T-helper 1 cell treated with Interleukin-12 subunit alpha and Interleukin-12 subunit beta and Interleukin-4 antibody, amounts not matched to agents 30 μg/mL and 1 μg/mL, for 36 hours (primary cell): Measurements from ENCODE around the gene BOD1L1.

Experiments
- H3K27ac Mint-ChIP-seq: one replicate; pipeline ENCODE4 v1.8.0; 2021; ENCODE audit warnings: mild to moderate bottlenecking, mixed read lengths
- H3K27me3 Mint-ChIP-seq: one replicate; pipeline ENCODE4 v1.8.0; 2021; ENCODE audit warnings: low read depth, mixed read lengths
- H3K36me3 Mint-ChIP-seq: one replicate; pipeline ENCODE4 v1.8.0; 2021; ENCODE audit warnings: low read depth, mixed read lengths
- H3K4me1 Mint-ChIP-seq: one replicate; pipeline ENCODE4 v1.8.0; 2021; ENCODE audit warnings: low read depth, mixed read lengths
- H3K4me3 Mint-ChIP-seq: one replicate; pipeline ENCODE4 v1.8.0; 2021; ENCODE audit warnings: mild to moderate bottlenecking, moderate library complexity, mixed read lengths
- H3K9me3 Mint-ChIP-seq: one replicate; pipeline ENCODE4 v1.8.0; 2021; ENCODE audit warnings: mixed read lengths

BOD1L1 gene

DNA sequence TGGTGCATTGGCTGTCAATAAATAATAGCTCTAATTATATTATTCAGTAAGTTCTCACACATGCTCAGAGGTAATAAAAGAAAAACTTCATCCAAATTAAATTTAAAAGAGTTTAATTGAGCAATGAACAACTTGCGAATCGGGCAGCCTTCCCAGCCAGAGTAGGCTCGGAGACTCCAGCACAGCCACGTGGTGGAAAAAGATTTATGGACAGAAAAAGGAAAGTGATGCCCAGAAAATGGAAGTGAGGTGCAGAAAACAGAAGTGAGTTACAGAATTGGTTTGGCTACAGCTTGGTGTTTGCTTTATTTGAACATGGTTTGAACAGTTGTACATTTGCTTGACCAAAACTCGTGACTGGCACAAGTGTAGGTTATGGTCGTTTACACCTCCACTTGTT, 13.6 kb upstream of the BOD1L1 start:
- Mint-ChIP-seq H3K36me3 (no peaks in the 10 kb centered on the region), H3K4me3 (no peak overlapping the region), H3K4me1 (no peaks in the 10 kb centered on the region), H3K9me3 (no peaks in the 10 kb centered on the region), H3K27ac (no peak overlapping the region), H3K27me3 (peaks cover 54% of the 10 kb centered on the region)

DNA sequence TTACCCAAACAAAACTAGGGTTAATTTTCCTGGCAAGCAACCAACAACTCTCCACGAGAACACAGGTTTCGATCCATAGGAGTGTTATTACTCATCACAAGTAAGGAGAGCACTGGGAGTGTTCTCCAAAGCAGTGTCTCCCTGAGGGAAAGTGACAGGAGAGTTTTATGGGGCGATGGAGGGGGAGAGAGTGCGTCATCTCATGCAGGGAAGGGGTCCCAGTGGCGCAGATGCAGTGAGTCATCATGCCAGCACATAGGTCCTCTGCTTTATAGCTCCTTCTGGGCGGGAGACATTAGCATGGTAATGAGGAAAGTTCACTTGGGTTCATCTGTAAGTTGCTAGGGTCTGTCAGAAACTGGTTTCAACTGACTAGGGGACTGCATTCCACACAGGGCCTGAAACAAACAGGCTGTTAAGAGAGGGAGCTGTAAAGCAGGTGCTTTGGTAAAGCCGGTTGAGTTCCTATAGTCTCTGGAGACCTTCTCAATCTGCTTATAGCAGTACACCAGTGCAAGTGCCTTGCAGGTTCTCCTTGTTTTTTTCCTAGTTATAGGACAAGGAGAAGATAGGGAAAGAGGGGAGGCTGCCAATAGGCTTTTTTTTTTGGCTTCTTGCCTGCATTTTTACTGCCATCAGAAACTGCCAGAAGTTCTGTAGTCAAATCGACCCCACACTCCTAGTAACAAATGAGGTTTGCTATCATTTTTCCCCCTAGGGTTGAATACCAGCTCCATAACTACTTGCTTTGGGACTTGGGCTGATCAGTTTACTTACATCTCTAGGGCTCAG, 12.8 kb upstream of the BOD1L1 start:
- peaks cover 56% of the 10 kb centered on the region for H3K27me3 Mint-ChIP-seq
- H3K9me3 Mint-ChIP-seq: no peaks in the 10 kb centered on the region
- no peak overlapping the region for H3K27ac Mint-ChIP-seq
- no peaks in the 10 kb centered on the region for H3K4me1 Mint-ChIP-seq
- no peak overlapping the region for H3K4me3 Mint-ChIP-seq
- no peaks in the 10 kb centered on the region for H3K36me3 Mint-ChIP-seq

DNA sequence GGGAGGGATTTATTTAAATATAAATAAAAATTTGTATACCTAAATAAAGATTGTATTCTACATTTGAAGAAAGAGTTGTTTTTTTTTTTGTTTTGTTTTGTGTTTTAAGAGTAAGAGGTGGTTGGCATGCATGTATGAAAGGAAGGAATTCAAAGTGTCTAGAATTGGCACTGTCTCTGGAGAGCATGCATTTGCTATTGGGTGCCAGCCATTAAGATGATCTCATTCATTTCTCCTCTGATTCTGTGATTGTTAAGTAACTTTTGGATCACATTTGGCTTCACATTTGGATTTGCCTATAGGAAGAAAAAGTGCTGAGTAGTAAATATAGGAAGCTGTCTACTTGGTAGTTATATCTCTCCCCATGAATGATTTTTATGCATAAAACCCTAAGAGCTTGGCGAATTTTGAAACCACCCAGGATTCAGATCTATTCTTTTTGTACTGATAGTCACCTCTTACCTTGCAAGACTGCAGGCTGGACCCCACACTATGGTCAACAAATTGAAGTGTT, 7.8 kb upstream of the BOD1L1 start:
- Mint-ChIP-seq H3K4me3 (no peak overlapping the region), H3K27ac (no peak overlapping the region), H3K27me3 (peaks cover 32% of the 10 kb centered on the region), H3K36me3 (no peaks in the 10 kb centered on the region), H3K9me3 (no peaks in the 10 kb centered on the region), H3K4me1 (no peaks in the 10 kb centered on the region)

DNA sequence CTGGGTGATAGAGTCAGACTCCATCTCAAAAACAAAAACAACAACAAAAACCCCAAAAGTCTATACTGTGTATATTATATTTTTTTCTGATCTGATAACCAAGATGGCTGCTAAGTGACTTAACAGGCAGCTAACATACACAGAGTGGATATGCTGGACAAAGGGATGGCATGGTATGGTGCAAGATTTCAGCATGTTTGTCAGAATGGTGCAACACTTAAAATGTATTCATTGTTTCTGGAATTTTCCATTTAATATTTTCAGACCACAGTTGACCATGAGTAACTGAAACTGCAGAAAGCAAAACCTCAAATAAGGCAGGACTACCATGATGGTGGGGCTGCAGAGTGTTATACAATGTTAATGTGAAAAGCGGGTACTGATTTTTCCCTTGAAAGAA, 6.1 kb upstream of the BOD1L1 start:
- Mint-ChIP-seq H3K36me3 (no peaks in the 10 kb centered on the region), H3K27me3 (peaks cover 18% of the 10 kb centered on the region), H3K9me3 (no peaks in the 10 kb centered on the region), H3K27ac (no peak overlapping the region), H3K4me3 (no peak overlapping the region), H3K4me1 (peaks cover 1% of the 10 kb centered on the region)

DNA sequence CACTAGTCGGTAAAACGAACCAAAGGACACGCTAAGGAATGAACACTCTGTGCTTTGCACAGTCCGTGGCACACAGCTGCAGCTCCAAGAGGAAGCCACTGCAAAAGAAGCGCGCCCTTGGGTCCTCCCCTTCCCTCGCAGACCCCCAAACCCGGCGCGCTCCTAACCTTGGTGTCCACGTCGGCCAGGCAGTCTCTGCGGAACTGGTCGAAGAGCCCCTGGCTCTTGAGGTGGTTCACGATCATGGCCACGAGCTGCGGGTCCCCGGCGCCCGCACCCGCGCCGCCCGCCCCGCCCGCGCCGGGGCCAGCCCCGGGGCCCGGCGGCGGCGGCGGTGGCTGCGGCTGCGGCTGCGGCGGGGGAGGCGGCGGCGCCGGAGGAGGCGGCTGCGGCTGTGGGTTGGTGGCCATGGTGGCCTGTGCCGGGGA, 333 bp downstream of the BOD1L1 start:
- peaks cover 4% of the 10 kb centered on the region for H3K36me3 Mint-ChIP-seq
- H3K9me3 Mint-ChIP-seq: no peaks in the 10 kb centered on the region
- peak overlapping the region; percentile 91 for H3K27ac Mint-ChIP-seq
- peaks cover 25% of the 10 kb centered on the region for H3K4me1 Mint-ChIP-seq
- H3K27me3 Mint-ChIP-seq: no peaks in the 10 kb centered on the region
- peak overlapping the region; percentile 91 for H3K4me3 Mint-ChIP-seq

DNA sequence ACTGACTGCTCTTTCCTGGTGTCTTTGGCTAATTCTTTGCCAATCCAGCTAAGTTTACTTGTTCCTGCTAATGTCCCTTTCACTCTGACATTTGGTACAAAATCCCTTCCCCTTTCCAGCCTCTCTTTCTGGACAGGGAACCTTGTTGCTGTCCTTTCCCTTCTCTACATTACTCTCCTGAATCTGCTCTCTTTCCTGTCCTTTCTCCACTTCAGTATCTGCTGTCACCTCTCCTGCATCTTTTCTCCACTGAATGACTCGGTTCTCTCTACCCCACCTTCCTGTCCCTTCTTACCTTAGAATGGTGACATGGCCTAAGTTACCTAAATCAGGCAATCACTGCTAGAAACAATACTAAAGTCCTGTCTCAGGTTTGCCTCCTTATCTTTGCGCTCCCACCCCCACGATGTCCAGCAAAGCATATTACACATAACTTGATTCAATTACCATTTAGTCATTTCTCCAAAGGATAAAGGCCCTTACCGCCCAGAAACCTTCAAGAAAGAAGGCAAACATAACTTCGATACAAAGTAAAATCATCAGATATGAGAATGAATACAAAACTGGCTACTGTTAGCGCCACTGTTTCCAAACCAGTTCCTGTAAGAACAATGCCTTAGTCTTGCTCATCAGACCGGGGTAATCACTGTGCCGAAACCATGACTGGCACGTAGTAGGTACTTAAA, 890 bp downstream of the BOD1L1 start:
- Mint-ChIP-seq H3K27ac (peak overlapping the region; percentile 46), H3K9me3 (no peaks in the 10 kb centered on the region), H3K4me3 (peak overlapping the region; percentile 78), H3K27me3 (no peaks in the 10 kb centered on the region), H3K36me3 (peaks cover 4% of the 10 kb centered on the region), H3K4me1 (peaks cover 25% of the 10 kb centered on the region)

DNA sequence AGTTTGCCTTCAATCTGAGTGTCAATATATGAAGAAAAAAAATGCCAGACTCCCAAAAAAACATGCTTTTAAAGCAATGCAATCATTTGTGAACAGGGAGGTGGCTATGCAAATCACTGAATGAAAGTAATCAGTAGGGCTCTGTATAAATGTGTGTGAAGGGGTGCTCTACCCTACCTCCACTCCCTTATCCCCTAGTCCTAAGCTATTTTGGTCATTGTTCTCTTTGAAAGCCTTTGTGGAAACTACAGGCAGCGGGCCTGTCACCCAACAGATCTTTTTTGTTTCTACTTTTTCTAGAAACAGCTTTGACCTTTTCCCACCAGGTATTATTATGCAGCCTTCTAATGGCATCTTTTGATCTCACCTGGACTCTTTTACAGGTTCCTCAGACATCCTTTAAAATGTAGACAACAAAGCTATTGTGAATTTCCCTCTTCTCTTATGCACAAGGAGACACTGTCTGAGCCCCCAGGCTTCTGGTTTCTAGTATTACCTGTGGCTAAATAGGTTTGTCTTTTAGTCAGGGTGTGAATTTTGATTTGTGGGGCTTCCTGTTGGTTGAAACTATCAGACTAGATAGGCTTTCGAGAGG, 9.2 kb downstream of the BOD1L1 start:
- H3K27me3 Mint-ChIP-seq: no peaks in the 10 kb centered on the region
- no peak overlapping the region for H3K4me3 Mint-ChIP-seq
- peaks cover 21% of the 10 kb centered on the region for H3K4me1 Mint-ChIP-seq
- peaks cover 35% of the 10 kb centered on the region for H3K36me3 Mint-ChIP-seq
- H3K9me3 Mint-ChIP-seq: no peaks in the 10 kb centered on the region
- no peak overlapping the region for H3K27ac Mint-ChIP-seq

DNA sequence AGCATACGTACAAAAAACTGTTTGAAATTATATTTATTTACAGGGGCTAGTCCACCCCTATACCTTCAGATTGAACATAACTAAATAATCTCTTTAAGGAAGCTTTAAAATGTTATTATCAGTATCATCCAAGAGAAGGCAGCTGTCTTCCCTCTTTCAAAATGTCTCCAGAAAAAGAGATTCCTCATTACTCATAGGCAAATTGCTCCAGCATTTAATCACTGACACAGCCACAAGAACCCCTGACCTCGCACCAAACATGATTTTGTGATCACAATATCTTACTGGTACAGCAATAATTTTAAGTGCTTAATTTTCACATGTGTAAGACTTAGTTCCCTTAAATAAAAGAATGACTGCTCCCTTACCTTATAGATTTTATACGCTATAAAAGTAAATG, 9.7 kb downstream of the BOD1L1 start:
- Mint-ChIP-seq H3K9me3 (no peaks in the 10 kb centered on the region), H3K27me3 (no peaks in the 10 kb centered on the region), H3K27ac (no peak overlapping the region), H3K4me3 (no peak overlapping the region), H3K4me1 (peaks cover 23% of the 10 kb centered on the region), H3K36me3 (peaks cover 38% of the 10 kb centered on the region)

DNA sequence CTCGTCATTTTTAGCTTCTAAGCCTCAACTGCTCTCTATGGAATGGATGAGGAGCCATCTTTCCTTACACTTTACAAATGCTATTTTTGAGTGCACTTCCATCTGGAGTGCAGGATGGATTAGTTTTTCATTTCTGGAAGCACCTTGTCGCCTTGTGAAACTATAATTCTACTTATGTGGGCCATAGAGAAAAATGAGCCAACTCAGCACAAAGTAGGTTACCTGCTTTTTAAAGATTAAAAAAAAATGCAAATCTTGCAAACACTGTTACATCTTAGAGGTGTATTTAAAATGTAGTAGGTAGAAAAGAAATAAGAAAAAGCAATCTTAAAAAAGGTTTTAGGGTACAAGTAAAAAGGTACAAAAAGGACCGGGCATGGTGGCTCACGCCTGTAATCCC, 10.9 kb downstream of the BOD1L1 start:
- H3K36me3 Mint-ChIP-seq: peaks cover 42% of the 10 kb centered on the region
- H3K9me3 Mint-ChIP-seq: no peaks in the 10 kb centered on the region
- peaks cover 31% of the 10 kb centered on the region for H3K4me1 Mint-ChIP-seq
- no peak overlapping the region for H3K4me3 Mint-ChIP-seq
- H3K27ac Mint-ChIP-seq: no peak overlapping the region
- no peaks in the 10 kb centered on the region for H3K27me3 Mint-ChIP-seq

DNA sequence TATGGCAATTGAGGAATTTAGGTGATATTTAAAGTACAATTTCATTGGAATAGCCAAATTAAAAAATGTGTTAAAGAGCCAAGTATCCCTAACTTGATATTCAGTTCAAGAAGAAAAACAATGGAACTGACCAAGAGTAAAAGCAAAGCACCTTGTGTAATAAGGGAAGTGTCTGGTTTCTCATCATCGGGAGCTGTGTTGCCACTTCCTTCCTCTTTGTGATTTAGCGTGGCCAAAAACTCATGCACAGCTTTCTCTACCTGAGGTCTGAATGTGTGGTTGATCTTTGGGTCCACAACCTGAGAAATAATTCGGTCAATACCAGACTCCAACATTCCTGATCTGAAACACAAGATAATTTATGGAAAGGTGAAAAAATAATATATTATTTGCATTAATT, 12.4 kb downstream of the BOD1L1 start:
- H3K4me1 Mint-ChIP-seq: peaks cover 32% of the 10 kb centered on the region
- no peaks in the 10 kb centered on the region for H3K27me3 Mint-ChIP-seq
- H3K4me3 Mint-ChIP-seq: no peak overlapping the region
- H3K36me3 Mint-ChIP-seq: peaks cover 47% of the 10 kb centered on the region
- H3K27ac Mint-ChIP-seq: no peak overlapping the region
- no peaks in the 10 kb centered on the region for H3K9me3 Mint-ChIP-seq

DNA sequence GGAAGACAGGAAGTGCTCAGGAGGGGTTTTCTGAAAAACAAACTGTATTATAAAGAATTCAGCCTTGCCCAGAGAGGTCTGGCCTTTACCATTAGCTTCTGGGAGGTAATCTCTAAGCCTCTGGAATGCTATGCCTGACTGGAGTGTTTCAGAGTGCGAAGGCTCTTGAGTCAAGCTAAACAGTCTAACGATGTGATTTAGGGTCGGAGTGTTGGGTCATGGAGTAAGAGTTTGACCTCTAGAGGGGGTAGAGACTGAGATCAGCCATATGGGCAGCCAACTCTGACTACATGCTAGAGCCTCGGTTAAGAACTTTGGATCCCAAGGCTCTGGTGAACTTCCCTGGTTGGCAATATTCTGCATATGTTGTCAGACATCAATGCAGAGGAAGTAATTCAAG, 15.0 kb downstream of the BOD1L1 start:
- no peaks in the 10 kb centered on the region for H3K27me3 Mint-ChIP-seq
- no peaks in the 10 kb centered on the region for H3K9me3 Mint-ChIP-seq
- peaks cover 50% of the 10 kb centered on the region for H3K36me3 Mint-ChIP-seq
- H3K4me1 Mint-ChIP-seq: peaks cover 30% of the 10 kb centered on the region
- no peak overlapping the region for H3K27ac Mint-ChIP-seq
- H3K4me3 Mint-ChIP-seq: no peak overlapping the region

DNA sequence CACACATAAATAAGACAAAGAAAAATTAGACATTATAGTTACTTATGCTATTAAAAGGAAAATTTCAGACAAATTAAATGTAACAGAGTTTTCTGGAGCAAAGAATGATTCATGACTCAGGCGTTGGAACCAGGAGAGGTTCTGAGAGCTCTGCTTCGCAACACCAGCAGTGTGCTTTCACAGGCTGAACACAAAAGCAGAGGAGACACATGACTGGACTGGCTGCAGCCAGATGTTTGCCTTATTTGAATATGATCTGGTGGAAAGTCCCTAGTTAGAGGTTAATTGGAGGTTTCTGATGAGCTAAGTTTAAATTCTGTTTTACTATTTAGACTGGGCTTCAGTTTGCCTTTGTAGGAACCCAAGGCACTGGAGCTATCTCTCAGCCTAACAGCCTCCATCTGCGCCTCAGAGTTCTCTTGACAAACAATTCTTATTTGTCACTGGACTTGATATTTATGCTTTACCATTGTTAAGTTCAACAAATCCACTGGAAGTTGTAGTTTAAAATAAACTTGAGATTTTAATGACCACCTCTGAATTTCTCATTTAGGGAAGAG, 16.2 kb downstream of the BOD1L1 start:
- H3K27ac Mint-ChIP-seq: no peak overlapping the region
- peaks cover 54% of the 10 kb centered on the region for H3K36me3 Mint-ChIP-seq
- no peak overlapping the region for H3K4me3 Mint-ChIP-seq
- H3K27me3 Mint-ChIP-seq: no peaks in the 10 kb centered on the region
- H3K9me3 Mint-ChIP-seq: no peaks in the 10 kb centered on the region
- H3K4me1 Mint-ChIP-seq: peaks cover 30% of the 10 kb centered on the region

DNA sequence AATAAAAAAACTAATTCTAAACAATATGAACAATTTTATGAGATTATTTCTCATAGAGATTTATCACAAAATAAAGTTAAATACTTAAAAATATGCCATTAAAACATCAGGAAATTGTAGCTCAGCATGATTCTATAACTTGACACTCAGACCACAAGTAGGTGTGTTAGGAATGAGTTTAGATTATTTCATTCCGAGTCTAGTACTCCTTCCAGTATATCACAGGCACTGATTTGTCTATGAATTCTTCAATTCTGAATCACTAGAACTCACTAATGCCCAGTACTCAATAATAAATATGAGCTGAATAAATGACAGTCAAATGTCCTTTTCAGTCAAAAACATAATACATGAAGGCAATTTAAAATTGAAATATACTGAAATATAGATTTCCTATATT, 22.2 kb downstream of the BOD1L1 start:
- H3K9me3 Mint-ChIP-seq: no peaks in the 10 kb centered on the region
- H3K4me3 Mint-ChIP-seq: no peak overlapping the region
- no peak overlapping the region for H3K27ac Mint-ChIP-seq
- peaks cover 18% of the 10 kb centered on the region for H3K4me1 Mint-ChIP-seq
- H3K36me3 Mint-ChIP-seq: peaks cover 63% of the 10 kb centered on the region
- H3K27me3 Mint-ChIP-seq: no peaks in the 10 kb centered on the region

DNA sequence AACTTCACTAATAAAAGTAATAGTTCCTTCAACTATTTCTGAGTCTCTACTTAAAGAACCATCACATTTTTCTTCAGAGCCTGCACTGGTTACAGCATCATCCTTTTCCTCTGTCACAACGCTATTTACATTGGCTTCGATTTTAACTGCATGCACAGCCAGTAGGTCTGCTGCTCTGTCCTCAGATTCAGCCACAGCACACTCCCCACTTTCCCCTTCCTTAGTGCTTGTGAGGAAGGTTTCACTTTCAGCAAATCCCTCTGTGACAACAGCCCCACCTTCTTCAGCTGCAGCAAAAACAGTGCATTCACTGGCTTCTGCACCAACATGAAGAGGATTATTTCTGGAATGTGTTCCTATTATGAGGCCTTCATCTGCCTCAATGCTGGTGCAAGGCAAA, 25.7 kb downstream of the BOD1L1 start:
- H3K27ac Mint-ChIP-seq: no peak overlapping the region
- no peak overlapping the region for H3K4me3 Mint-ChIP-seq
- H3K4me1 Mint-ChIP-seq: peaks cover 18% of the 10 kb centered on the region

More for the DNA sequence above, 25.7 kb downstream of the BOD1L1 start:
- peaks cover 56% of the 10 kb centered on the region for H3K36me3 Mint-ChIP-seq
- H3K9me3 Mint-ChIP-seq: no peaks in the 10 kb centered on the region
- no peaks in the 10 kb centered on the region for H3K27me3 Mint-ChIP-seq
